H7 (cell line): Measurements from ENCODE around the gene CBX5. TPM values are rescaled to one million over a fixed set of nuclear protein-coding genes. Genes with fewer than 3 reads are reported as not detected.
"Not testable (repeated sequence)": the region's sequence is repeated elsewhere in the genome, so short reads cannot be mapped to it uniquely, and the experiment has no call there.

Experiments
- DNase-seq: peaks from one replicate; pipeline ENCODE4 v3.0.0; 2012
- H3K27me3 ChIP-seq: 2 replicates; pipeline ENCODE4 v1.6.0; 2011; ENCODE audit warnings: mild to moderate bottlenecking, low read length; ENCODE audit not compliant: control insufficient read depth, insufficient read depth
- H3K36me3 ChIP-seq: replicated peaks from 2 replicates; pipeline ENCODE4 v1.5.1; 2011; ENCODE audit warnings: low read length; ENCODE audit not compliant: control insufficient read depth, insufficient read depth
- H3K4me3 ChIP-seq: 2 replicates; pipeline ENCODE4 v1.5.1; 2011; ENCODE audit warnings: low read depth, mild to moderate bottlenecking, control low read depth, low read length, moderate library complexity; ENCODE audit not compliant: insufficient read depth
- total RNA-seq: library from RNA; depleted of rRNA; stranded (reverse); fragments of >200 nt; shearing (Covaris generic); gene quantifications from 2 replicates; pipeline ENCODE4 v1.2.3, GENCODE V29; 2014; rRNA removed

The CBX5 gene
- total RNA-seq = 51.2 and 62.2 TPM in 2 replicates

- peak; percentile 94 for DNase-seq
- H3K4me3 ChIP-seq = peak within 1 kb of the TSS; percentile 95
- no peaks in the 10 kb centered on the region for H3K27me3 ChIP-seq
- H3K36me3 ChIP-seq = peaks cover 33% of the 10 kb centered on the region
Observed at GRCh38 chr12:54279632-54280467, at the start of gene CBX5. Gene CBX5 (minus strand): TSS chr12:54280122. CDS start chr12:54257650, 22,472 bp downstream.

- Histone ChIP-seq H3K36me3 (peaks cover 2% of the 10 kb centered on the region), H3K4me3 (no peak overlapping the region), H3K27me3 (no peaks in the 10 kb centered on the region)
- peak; percentile 22 for DNase-seq
Observed at GRCh38 chr12:54328595-54329337, 48.8 kb upstream of the CBX5 start.

- H3K36me3 ChIP-seq, H3K27me3 ChIP-seq, DNase-seq: not testable (repeated sequence)
- H3K4me3 ChIP-seq = peak overlapping the region; percentile 52
Observed at GRCh38 chr12:54325442-54326109, 45.7 kb upstream of the CBX5 start.

GRCh38 chr12:54324617-54325441 is 44.9 kb upstream of the CBX5 start, which contains the start of gene COPZ1:
Gene COPZ1 (plus strand): TSS chr12:54325131. CDS start chr12:54325164, 33 bp downstream.
- peak within 1 kb of the TSS; percentile 52 for H3K4me3 ChIP-seq
- H3K27me3 ChIP-seq = no peaks in the 10 kb centered on the region
- H3K36me3 ChIP-seq = no peaks in the 10 kb centered on the region
- peak; percentile 97 for DNase-seq

- H3K4me3 ChIP-seq = no peak overlapping the region
- no peaks in the 10 kb centered on the region for H3K27me3 ChIP-seq
- no peaks in the 10 kb centered on the region for H3K36me3 ChIP-seq
- DNase-seq = no peak
Observed at GRCh38 chr12:54321363-54321762, 41.4 kb upstream of the CBX5 start.

- not testable (repeated sequence) for H3K4me3 ChIP-seq, H3K27me3 ChIP-seq, H3K36me3 ChIP-seq, DNase-seq
Observed at GRCh38 chr12:54312309-54312708, 32.4 kb upstream of the CBX5 start.

GRCh38 chr12:54311051-54311450 is 31.1 kb upstream of the CBX5 start:
- Histone ChIP-seq H3K27me3 (no peaks in the 10 kb centered on the region), H3K4me3 (no peak overlapping the region), H3K36me3 (no peaks in the 10 kb centered on the region)
- no peak for DNase-seq

GRCh38 chr12:54306925-54307741 is 27.2 kb upstream of the CBX5 start:
- no peak for DNase-seq
- no peaks in the 10 kb centered on the region for H3K27me3 ChIP-seq
- H3K4me3 ChIP-seq = no peak overlapping the region
- no peaks in the 10 kb centered on the region for H3K36me3 ChIP-seq

GRCh38 chr12:54304187-54304810 is 24.4 kb upstream of the CBX5 start:
- DNase-seq = peak; percentile 80
- H3K36me3 ChIP-seq = no peaks in the 10 kb centered on the region
- H3K4me3 ChIP-seq = no peak overlapping the region
- H3K27me3 ChIP-seq = peaks cover 10% of the 10 kb centered on the region

- no peak overlapping the region for H3K4me3 ChIP-seq
- no peaks in the 10 kb centered on the region for H3K36me3 ChIP-seq
Observed at GRCh38 chr12:54303640-54304039, 23.7 kb upstream of the CBX5 start.

GRCh38 chr12:54301428-54302048 is 21.6 kb upstream of the CBX5 start:
- Histone ChIP-seq H3K36me3 (no peaks in the 10 kb centered on the region), H3K27me3 (peaks cover 12% of the 10 kb centered on the region), H3K4me3 (peak overlapping the region; percentile 18)
- peak; percentile 83 for DNase-seq

More at GRCh38 chr12:54303640-54304039, 23.7 kb upstream of the CBX5 start:
- peaks cover 12% of the 10 kb centered on the region for H3K27me3 ChIP-seq
- no peak for DNase-seq

GRCh38 chr12:54300732-54301427 is 21.0 kb upstream of the CBX5 start, which contains the start of gene NFE2:
Gene NFE2 (minus strand): TSS chr12:54301015. CDS start chr12:54295248, 5,767 bp downstream.
- H3K4me3 ChIP-seq = peak within 1 kb of the TSS; percentile 18

More at GRCh38 chr12:54300732-54301427, 21.0 kb upstream of the CBX5 start, which contains the start of gene NFE2:
- no peaks in the 10 kb centered on the region for H3K36me3 ChIP-seq
- H3K27me3 ChIP-seq = peaks cover 12% of the 10 kb centered on the region
- peak; percentile 90 for DNase-seq
